Lower leg skin (tissue), 4 donors: ENCODE data around the gene ZNF345. TPM values are rescaled to one million over a fixed set of nuclear protein-coding genes. Genes with fewer than 3 reads are reported as not detected.

Source experiments
- DNase-seq, 2 donors: peaks; one replicate each; pipeline ENCODE4 v3.0.0-alpha.2; 2019; ENCODE audit warnings: low spot score in 2 of 2
- H3K4me3 ChIP-seq: fragments of 200-600 bp; sonication (generic); 2 replicates; pipeline ENCODE4 v1.5.1; 2017; ENCODE audit warnings: mild to moderate bottlenecking, low read depth; ENCODE audit not compliant: poor library complexity, severe bottlenecking
- POLR2A ChIP-seq, 2 donors: fragments of 450-650 bp; IDR thresholded peaks; one replicate each; pipeline ENCODE4 v1.6.1; 2016 to 2017; ENCODE audit warnings: antibody characterized with exemption in 2 of 2, mild to moderate bottlenecking in 1 of 2, moderate library complexity in 1 of 2
- WGBS, 2 donors: methylation state at CpG; one replicate each; pipeline ENCODE4 v1.1.5; 2018; 5-methylcytosine and 5-hydroxymethylcytosine counted together
- intact Hi-C: fragments of 100-400 bp; cut with DNase I; formaldehyde crosslinking; loops from one replicate; pipeline ENCODE4 v1.15.0; 2023; ENCODE audit warnings: low total_unique reads
- total RNA-seq, 4 donors: library from RNA; depleted of rRNA; stranded (reverse); fragments of >200 nt; gene quantifications; one replicate each; pipeline ENCODE4 v1.1.0, GENCODE V29; 2016
- TF ChIP-seq, protein P1 (sequence below), 3 donors: fragments of 450-650 bp; IDR thresholded peaks; one replicate each; pipeline ENCODE4 v1.5.1; 2016; ENCODE audit warnings: antibody characterized with exemption in 3 of 3, mild to moderate bottlenecking in 3 of 3, moderate library complexity in 2 of 3

The ZNF345 gene
- total RNA-seq, 4 donors from 2014 or later = 3.6 to 8.6 (median 5.4) TPM

GRCh38 chr19:36898422-36898821 is 47.7 kb downstream of the ZNF345 start:
- no peak for TF ChIP-seq POLR2A (IDR thresholded peaks at IDR 0.05)
- TF ChIP-seq, protein P1, sequence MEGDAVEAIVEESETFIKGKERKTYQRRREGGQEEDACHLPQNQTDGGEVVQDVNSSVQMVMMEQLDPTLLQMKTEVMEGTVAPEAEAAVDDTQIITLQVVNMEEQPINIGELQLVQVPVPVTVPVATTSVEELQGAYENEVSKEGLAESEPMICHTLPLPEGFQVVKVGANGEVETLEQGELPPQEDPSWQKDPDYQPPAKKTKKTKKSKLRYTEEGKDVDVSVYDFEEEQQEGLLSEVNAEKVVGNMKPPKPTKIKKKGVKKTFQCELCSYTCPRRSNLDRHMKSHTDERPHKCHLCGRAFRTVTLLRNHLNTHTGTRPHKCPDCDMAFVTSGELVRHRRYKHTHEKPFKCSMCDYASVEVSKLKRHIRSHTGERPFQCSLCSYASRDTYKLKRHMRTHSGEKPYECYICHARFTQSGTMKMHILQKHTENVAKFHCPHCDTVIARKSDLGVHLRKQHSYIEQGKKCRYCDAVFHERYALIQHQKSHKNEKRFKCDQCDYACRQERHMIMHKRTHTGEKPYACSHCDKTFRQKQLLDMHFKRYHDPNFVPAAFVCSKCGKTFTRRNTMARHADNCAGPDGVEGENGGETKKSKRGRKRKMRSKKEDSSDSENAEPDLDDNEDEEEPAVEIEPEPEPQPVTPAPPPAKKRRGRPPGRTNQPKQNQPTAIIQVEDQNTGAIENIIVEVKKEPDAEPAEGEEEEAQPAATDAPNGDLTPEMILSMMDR (IDR thresholded peaks at IDR 0.05) = no peak
- no peak for DNase-seq
- intact Hi-C loops = no loop called here
- no peak overlapping the region for H3K4me3 ChIP-seq
- 72 to 97% methylated on average over 4 of the region's 4 CpGs for WGBS, 2 donors

DNA sequence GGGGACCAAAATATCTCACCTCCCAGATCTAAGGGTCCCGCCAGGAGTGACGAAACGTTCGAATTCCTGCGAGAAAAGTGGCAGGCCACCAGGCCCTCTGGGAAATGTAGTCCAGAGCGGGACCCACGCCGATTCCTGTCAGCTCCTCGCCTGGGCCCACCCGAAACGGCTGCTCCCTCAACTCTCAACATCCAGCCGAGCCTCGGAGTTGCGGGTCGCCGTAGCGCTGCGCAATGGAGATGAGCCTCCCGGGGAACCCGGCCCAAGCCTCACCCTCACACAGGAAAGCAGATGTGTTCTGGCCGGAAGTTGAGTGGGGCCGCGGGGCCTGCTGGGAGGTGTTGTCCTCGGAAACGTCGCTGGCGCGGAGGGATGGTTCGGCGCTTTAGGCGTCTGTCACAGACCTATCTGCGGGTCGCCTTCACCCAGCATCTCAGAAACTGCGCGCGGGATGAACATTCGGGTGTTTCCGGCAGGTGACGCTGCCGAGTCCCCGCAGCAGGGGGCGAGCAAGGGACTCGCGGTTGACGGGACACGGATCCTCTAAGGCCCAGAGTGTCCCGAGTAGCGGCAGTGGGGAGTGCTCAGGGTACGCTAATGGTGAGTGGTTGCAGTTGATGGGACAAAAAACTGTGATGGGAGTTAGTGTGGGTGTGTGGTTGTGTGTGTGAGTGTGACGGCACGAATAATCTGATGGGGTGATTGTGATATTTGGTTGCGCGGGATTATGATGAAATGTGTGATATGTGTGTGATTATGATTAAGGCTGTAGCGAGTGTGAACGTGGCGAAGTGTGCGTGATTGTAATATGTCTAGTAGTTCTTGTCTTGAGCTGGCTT is 65.5 kb downstream of the ZNF345 start, which contains the start of the genes ZNF568 and ZNF829:
Gene ZNF568 (plus strand): TSS at position 341 of the 839 bp plus-strand sequence. CDS start 6,439 bp downstream, outside the sequence.
Gene ZNF829 (minus strand): TSS at position 300 of the 839 bp plus-strand sequence. CDS start 1,124 bp downstream, outside the sequence.
- DNase-seq = peak; percentile 87 to 98
- WGBS, 2 donors = 0 to 1% methylated on average over 42 to 57 of the region's 57 CpGs
- intact Hi-C loops = no loop called here
- H3K4me3 ChIP-seq = peak within 1 kb of the TSS; percentile 72
- no peak for TF ChIP-seq POLR2A (IDR thresholded peaks at IDR 0.05)
- TF ChIP-seq, protein P1 (IDR thresholded peaks at IDR 0.05) = peak in 1 of 3 donors; percentile 52

DNA sequence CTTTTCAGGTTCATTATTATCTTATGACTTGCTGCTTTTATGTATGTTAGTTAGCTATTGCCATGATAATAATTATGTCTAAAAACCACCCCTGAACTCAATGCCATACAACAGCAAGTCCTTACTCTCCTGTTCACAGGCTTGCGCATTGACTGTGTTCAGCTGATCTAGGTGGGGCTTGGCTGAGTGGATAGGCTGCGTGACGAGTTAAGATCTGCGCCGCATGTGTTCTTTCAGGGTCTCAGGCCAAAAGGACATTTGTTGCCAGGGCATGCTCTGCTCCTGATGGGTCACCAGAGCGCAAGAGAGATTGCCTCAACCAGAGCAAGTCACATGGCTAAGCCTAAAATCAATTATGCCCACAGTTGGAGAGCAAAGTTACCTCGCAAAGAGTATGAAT is 66.3 kb downstream of the ZNF345 start:
- TF ChIP-seq, protein P1 (IDR thresholded peaks at IDR 0.05) = no peak
- TF ChIP-seq POLR2A (IDR thresholded peaks at IDR 0.05) = no peak
- intact Hi-C loops = no loop called here
- 32 to 36% methylated on average over 7 of the region's 7 CpGs for WGBS, 2 donors
- DNase-seq = no peak
- H3K4me3 ChIP-seq = peak overlapping the region; percentile 72

GRCh38 chr19:36918090-36918489 is 67.4 kb downstream of the ZNF345 start:
- no peak for DNase-seq
- no peak for TF ChIP-seq POLR2A (IDR thresholded peaks at IDR 0.05)
- H3K4me3 ChIP-seq = no peak overlapping the region
- 97 to 98% methylated on average over 9 of the region's 9 CpGs for WGBS, 2 donors
- intact Hi-C loops = no loop called here

Other genes with a start within 250 kb of the ZNF345 start
- 1 to 10 TPM in 3 of 4 donors, under 1 TPM in 1; 0.95 to 3.3 (median 1.2) TPM for gene ZNF382, start 245.6 kb upstream of the ZNF345 start, total RNA-seq
- 10 to 100 TPM in 1 of 4 donors, 1 to 10 TPM in 3; 5.9 to 19.3 (median 7.9) TPM for gene ZNF461, start 184.0 kb upstream of the ZNF345 start, total RNA-seq
- 1 to 10 TPM; 6.3 to 9.6 (median 7.7) TPM for gene ZNF567, start 163.3 kb upstream of the ZNF345 start, total RNA-seq
- 1 to 10 TPM; 1.0 to 2.2 (median 1.5) TPM for gene ZNF850, start 78.1 kb upstream of the ZNF345 start, total RNA-seq
- 1 to 10 TPM; 3.5 to 9.1 (median 4.2) TPM for gene ZNF790, start 12.5 kb upstream of the ZNF345 start, total RNA-seq
- gene ZNF829, start 65.4 kb downstream of the ZNF345 start, total RNA-seq = 1 to 10 TPM; 3.0 to 3.8 (median 3.4) TPM
- gene ZNF568, start 65.5 kb downstream of the ZNF345 start, total RNA-seq = 10 to 100 TPM in 2 of 4 donors, 1 to 10 TPM in 2; 7.4 to 12.1 (median 9.4) TPM
- gene ZNF420, start 227.6 kb downstream of the ZNF345 start, total RNA-seq = 10 to 100 TPM in 3 of 4 donors, 1 to 10 TPM in 1; 8.7 to 28.5 (median 12.6) TPM